HG03565 (cell line): ENCODE results near the gene NOL6.
"Not testable (repeated sequence)": the region's sequence is repeated elsewhere in the genome, so short reads cannot be mapped to it uniquely, and the experiment has no call there.

Experiments
- ATAC-seq: cut with Tn5 transposase; IDR thresholded peaks from one replicate; pipeline ENCODE4 v1.9.1; 2021; ENCODE audit warnings: mild to moderate bottlenecking, moderate library complexity; ENCODE audit not compliant: unreplicated experiment

Gene NOL6

GRCh38 chr9:33435821-33436277, 37.9 kb downstream of the NOL6 start:
- no peak for ATAC-seq

GRCh38 chr9:33434317-33435105, 39.2 kb downstream of the NOL6 start:
- ATAC-seq: no peak

GRCh38 chr9:33433871-33434270, 39.9 kb downstream of the NOL6 start:
- ATAC-seq: no peak

- no peak for ATAC-seq
Measured at GRCh38 chr9:33431420-33431819, 42.3 kb downstream of the NOL6 start.

GRCh38 chr9:33430942-33431341, 42.8 kb downstream of the NOL6 start:
- ATAC-seq: no peak

GRCh38 chr9:33429256-33429985, 44.3 kb downstream of the NOL6 start:
- ATAC-seq: no peak

GRCh38 chr9:33426843-33427293, 46.9 kb downstream of the NOL6 start:
- no peak for ATAC-seq

GRCh38 chr9:33425128-33425533, 48.6 kb downstream of the NOL6 start:
- no peak for ATAC-seq

- not testable (repeated sequence) for ATAC-seq
Measured at GRCh38 chr9:33424492-33424891, 49.2 kb downstream of the NOL6 start.

GRCh38 chr9:33424043-33424442, 49.7 kb downstream of the NOL6 start:
- not testable (repeated sequence) for ATAC-seq

- no peak for ATAC-seq
Measured at GRCh38 chr9:33419708-33420303, 53.9 kb downstream of the NOL6 start.

GRCh38 chr9:33418090-33418489, 55.6 kb downstream of the NOL6 start:
- no peak for ATAC-seq

GRCh38 chr9:33416996-33417395, 56.7 kb downstream of the NOL6 start:
- no peak for ATAC-seq

- ATAC-seq: peak; percentile 46
Measured at GRCh38 chr9:33415501-33416038, 58.2 kb downstream of the NOL6 start.

GRCh38 chr9:33414889-33415500, 58.7 kb downstream of the NOL6 start:
- ATAC-seq: no peak

- ATAC-seq: no peak
Measured at GRCh38 chr9:33414268-33414667, 59.5 kb downstream of the NOL6 start.
